ENCODE measurements around the gene TMEM154. TPM values are rescaled to one million over a fixed set of nuclear protein-coding genes. Genes with fewer than 3 reads are reported as not detected.
A peak's percentile ranks its signal among the peaks of the same experiment; 100 is the strongest.

TMEM154 gene
- 10 to 100 TPM; 41.2 to 83.1 (median 60.5) TPM for total RNA-seq

GRCh38 chr4:152679414-152680281, at the start of gene TMEM154:
Gene TMEM154, minus strand, starts transcription at chr4:152679997. Its CDS starts 64 bp downstream, at chr4:152679933.
- WGBS, 2 donors: 2 to 5% methylated on average over 13 to 31 of the region's 32 CpGs
- peak; percentile 31 for DNase-seq
- peak within 1 kb of the TSS; percentile 87 to 95 (median 92) for H3K27ac ChIP-seq
- H3K9me3 ChIP-seq: no peaks in the 10 kb centered on the region
- peak within 1 kb of the TSS; percentile 45 to 74 (median 68) for H3K4me3 ChIP-seq
- H3K27me3 ChIP-seq: no peaks in the 10 kb centered on the region
- peaks cover 0 to 2% (median 0%) of the 10 kb centered on the region in 3 donors for H3K36me3 ChIP-seq
- intact Hi-C loops (cut with DNase I): no loop called here
- TF ChIP-seq CTCF (IDR thresholded peaks at IDR 0.05) (peak in 1 of 6 experiments; percentile 3), POLR2A (IDR thresholded peaks at IDR 0.05) (peak in 3 of 4 donors; percentile 82 to 89 (median 88))
- peaks cover 11 to 90% (median 18%) of the 10 kb centered on the region in 3 donors for H3K4me1 ChIP-seq

DNA sequence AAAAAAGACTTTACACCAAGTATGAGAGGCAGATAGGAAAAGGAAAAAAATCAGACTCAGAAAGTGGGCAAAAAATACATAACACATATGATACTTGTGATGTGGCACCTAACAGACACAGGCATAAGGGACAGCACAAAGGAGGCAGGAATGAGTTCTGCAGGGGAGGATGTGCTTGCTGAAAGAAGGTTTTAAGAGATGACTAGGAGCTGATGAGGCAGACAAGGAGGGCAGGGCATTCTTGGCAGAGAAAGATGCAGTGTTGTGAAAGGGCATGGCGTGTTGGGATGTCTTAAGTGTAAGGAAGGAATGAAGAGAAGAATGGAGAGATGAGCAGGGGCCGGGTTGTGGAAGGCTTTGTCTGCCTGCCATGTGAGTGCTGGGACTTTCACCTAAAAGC, 49.7 kb upstream of the TMEM154 start:
- H3K36me3 ChIP-seq: no peaks in the 10 kb centered on the region
- intact Hi-C loops (cut with DNase I): no loop called here
- no peak for TF ChIP-seq CTCF (IDR thresholded peaks at IDR 0.05)
- no peak for TF ChIP-seq POLR2A (IDR thresholded peaks at IDR 0.05)
- no peaks in the 10 kb centered on the region for H3K9me3 ChIP-seq
- H3K4me1 ChIP-seq: peaks cover 0 to 8% (median 0%) of the 10 kb centered on the region in 3 donors
- WGBS, 2 donors: 11 to 21% methylated on average over 2 of the region's 2 CpGs
- no peak overlapping the region for H3K4me3 ChIP-seq
- H3K27me3 ChIP-seq: no peaks in the 10 kb centered on the region
- peak overlapping the region in 3 of 4 donors; percentile 9 to 55 (median 31) for H3K27ac ChIP-seq
- DNase-seq: no peak

GRCh38 chr4:152728343-152728742, 48.5 kb upstream of the TMEM154 start:
- no peak overlapping the region for H3K4me3 ChIP-seq
- H3K36me3 ChIP-seq: no peaks in the 10 kb centered on the region
- H3K9me3 ChIP-seq: no peaks in the 10 kb centered on the region
- WGBS, 2 donors: 85 to 100% methylated on average over 1 of the region's 1 CpG
- no peak for DNase-seq
- peaks cover 0 to 4% (median 0%) of the 10 kb centered on the region in 3 donors for H3K4me1 ChIP-seq
- TF ChIP-seq CTCF (IDR thresholded peaks at IDR 0.05) (no peak), POLR2A (IDR thresholded peaks at IDR 0.05) (no peak)
- H3K27ac ChIP-seq: no peak overlapping the region
- intact Hi-C loops (cut with DNase I): no loop called here
- H3K27me3 ChIP-seq: no peaks in the 10 kb centered on the region

- Histone ChIP-seq H3K27me3 (no peaks in the 10 kb centered on the region), H3K4me3 (no peak overlapping the region), H3K36me3 (no peaks in the 10 kb centered on the region), H3K4me1 (peaks cover 0 to 4% (median 0%) of the 10 kb centered on the region in 3 donors), H3K27ac (no peak overlapping the region), H3K9me3 (no peaks in the 10 kb centered on the region)
- 10 to 37% methylated on average over 1 of the region's 1 CpG for WGBS, 2 donors
- intact Hi-C loops (cut with DNase I): no loop called here
- no peak for DNase-seq
- no peak for TF ChIP-seq POLR2A (IDR thresholded peaks at IDR 0.05)
- TF ChIP-seq CTCF (IDR thresholded peaks at IDR 0.05): no peak
Observed at GRCh38 chr4:152727784-152728183, 48.0 kb upstream of the TMEM154 start.

DNA sequence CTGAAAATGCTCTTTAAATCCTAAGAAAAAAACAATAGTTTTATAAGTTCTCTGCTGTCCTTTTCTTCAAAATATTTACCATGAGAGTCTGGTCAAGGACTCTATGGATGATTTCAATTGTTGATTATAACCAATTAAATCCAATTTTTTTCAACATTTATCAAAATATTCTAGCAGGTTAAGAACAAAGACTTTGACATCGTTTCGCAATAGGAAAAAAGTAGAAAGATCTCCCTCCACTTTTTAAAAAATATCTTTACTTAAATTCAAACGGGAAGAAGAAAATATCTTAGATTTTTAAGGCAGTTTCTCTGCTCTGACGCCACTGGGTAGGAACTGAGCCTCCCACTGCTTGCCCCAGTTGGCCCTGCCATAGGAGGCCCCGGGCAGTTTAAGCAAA, 44.7 kb upstream of the TMEM154 start:
- H3K4me3 ChIP-seq: no peak overlapping the region
- TF ChIP-seq CTCF (IDR thresholded peaks at IDR 0.05) (no peak), POLR2A (IDR thresholded peaks at IDR 0.05) (no peak)
- intact Hi-C loops (cut with DNase I): no loop called here

More for the DNA sequence above, 44.7 kb upstream of the TMEM154 start:
- DNase-seq: no peak
- no peaks in the 10 kb centered on the region for H3K9me3 ChIP-seq
- H3K27me3 ChIP-seq: no peaks in the 10 kb centered on the region
- H3K4me1 ChIP-seq: peaks cover 0 to 23% (median 0%) of the 10 kb centered on the region in 3 donors
- no peak overlapping the region for H3K27ac ChIP-seq
- 69 to 75% methylated on average over 5 of the region's 5 CpGs for WGBS, 2 donors
- no peaks in the 10 kb centered on the region for H3K36me3 ChIP-seq

Data from esophagus squamous epithelium (tissue), 5 donors.